ENCODE measurements around the gene ACOT11. TPM values are rescaled to one million over a fixed set of nuclear protein-coding genes. Genes with fewer than 3 reads are reported as not detected.

ACOT11 gene
- total RNA-seq, 6 donors from 2014 or later = 2.3 to 13.6 (median 7.0) TPM

GRCh38 chr1:54574158-54574778 is 26.2 kb downstream of the ACOT11 start:
- no peaks in the 10 kb centered on the region for H3K9me3 ChIP-seq
- no peaks in the 10 kb centered on the region for H3K27me3 ChIP-seq
- TF ChIP-seq CTCF (IDR thresholded peaks at IDR 0.05) (no peak), POLR2AphosphoS5 (IDR thresholded peaks at IDR 0.05) (no peak), POLR2A (IDR thresholded peaks at IDR 0.05) (no peak), EP300 (IDR thresholded peaks at IDR 0.05) (no peak)
- WGBS, 2 donors = 92 to 95% methylated on average over 12 of the region's 12 CpGs
- ATAC-seq (ENCODE audit: low FRiP score in 2 of 2) (no peak), DNase-seq (peak in 1 of 2 donors; percentile 37)
- no peak overlapping the region for H3K4me3 ChIP-seq
- no peak overlapping the region for H3K27ac ChIP-seq
- no peaks in the 10 kb centered on the region for H3K36me3 ChIP-seq
- H3K4me1 ChIP-seq = peaks cover 0 to 17% (median 7%) of the 10 kb centered on the region in 4 donors

- DNase-seq (no peak), ATAC-seq (ENCODE audit: low FRiP score in 2 of 2) (no peak)
- Histone ChIP-seq H3K4me1 (peaks cover 0 to 17% (median 7%) of the 10 kb centered on the region in 4 donors), H3K9me3 (no peaks in the 10 kb centered on the region), H3K36me3 (no peaks in the 10 kb centered on the region), H3K4me3 (no peak overlapping the region), H3K27ac (no peak overlapping the region), H3K27me3 (no peaks in the 10 kb centered on the region)
- WGBS, 2 donors = 91 to 93% methylated on average over 3 of the region's 3 CpGs
- no peak for TF ChIP-seq POLR2AphosphoS5 (IDR thresholded peaks at IDR 0.05)
- no peak for TF ChIP-seq POLR2A (IDR thresholded peaks at IDR 0.05)
- TF ChIP-seq EP300 (IDR thresholded peaks at IDR 0.05) = no peak
- TF ChIP-seq CTCF (IDR thresholded peaks at IDR 0.05) = no peak
Observed at GRCh38 chr1:54575161-54575560, 27.1 kb downstream of the ACOT11 start.

- H3K27ac ChIP-seq = no peak overlapping the region
- 90 to 92% methylated on average over 8 of the region's 8 CpGs for WGBS, 2 donors
- no peaks in the 10 kb centered on the region for H3K27me3 ChIP-seq
- ATAC-seq (ENCODE audit: low FRiP score in 2 of 2) (no peak), DNase-seq (no peak)
- H3K4me1 ChIP-seq = peaks cover 0 to 17% (median 7%) of the 10 kb centered on the region in 4 donors
- TF ChIP-seq EP300 (IDR thresholded peaks at IDR 0.05) (no peak), CTCF (IDR thresholded peaks at IDR 0.05) (no peak), POLR2AphosphoS5 (IDR thresholded peaks at IDR 0.05) (no peak), POLR2A (IDR thresholded peaks at IDR 0.05) (no peak)
- H3K36me3 ChIP-seq = no peaks in the 10 kb centered on the region
- H3K4me3 ChIP-seq = no peak overlapping the region
- no peaks in the 10 kb centered on the region for H3K9me3 ChIP-seq
Observed at GRCh38 chr1:54575605-54576290, 27.7 kb downstream of the ACOT11 start.

- Histone ChIP-seq H3K9me3 (no peaks in the 10 kb centered on the region), H3K36me3 (no peaks in the 10 kb centered on the region), H3K27ac (peak overlapping the region in 2 of 4 donors; percentile 51 to 57), H3K27me3 (no peaks in the 10 kb centered on the region), H3K4me1 (peaks cover 0 to 11% (median 8%) of the 10 kb centered on the region in 4 donors), H3K4me3 (no peak overlapping the region)
- ATAC-seq (ENCODE audit: low FRiP score in 2 of 2) = peak in 1 of 2 donors; percentile 67
- TF ChIP-seq POLR2A (IDR thresholded peaks at IDR 0.05) (no peak), CTCF (IDR thresholded peaks at IDR 0.05) (no peak), POLR2AphosphoS5 (IDR thresholded peaks at IDR 0.05) (peak in 1 of 2 donors; percentile 19)
- 35 to 37% methylated on average over 6 of the region's 6 CpGs for WGBS, 2 donors
- DNase-seq = peak in 1 of 2 donors; percentile 82
Observed at GRCh38 chr1:54577612-54578011, 29.6 kb downstream of the ACOT11 start.

Data from upper lobe of left lung (tissue), 6 donors.